H1 (cell line): ENCODE data around the gene KCNH8. TPM values are rescaled to one million over a fixed set of nuclear protein-coding genes. Genes with fewer than 3 reads are reported as not detected.

Source experiments
- CTCF ChIA-PET: fragments of 300-600 bp; sonication (Branson Sonifier 250); formaldehyde crosslinking; loops from one replicate; lab custom pipeline; 2021; ENCODE audit not compliant: partially characterized antibody; lab: Charles Lee
- POLR2A ChIA-PET: fragments of 300-600 bp; sonication (Branson Sonifier 250); formaldehyde crosslinking; loops from one replicate; lab custom pipeline; 2021; ENCODE audit warnings: inconsistent platforms; ENCODE audit not compliant: partially characterized antibody; lab: Charles Lee
- DNase-seq, 2 experiments: peaks; one replicate each; pipeline versions ENCODE4 v3.0.0 to v3.0.0-alpha.2; 2010 to 2022; ENCODE audit warnings: low spot score in 2 of 2, low read depth in 1 of 2, mixed read lengths in 1 of 2
- FAIRE-seq: peaks from 2 replicates; lab custom pipeline; 2011; peaks lifted over from hg19 to GRCh38; lab: Jason Lieb, UNC
- H2AFZ ChIP-seq: 2 replicates; pipeline ENCODE4 v1.8.1; 2012; ENCODE audit warnings: low read length, inconsistent platforms
- H2AK5ac ChIP-seq: 2 replicates; pipeline ENCODE4 v1.6.1; 2013; ENCODE audit warnings: low read depth, low read length
- H2BK120ac ChIP-seq: replicated peaks from 2 replicates; pipeline ENCODE3; 2013; ENCODE audit warnings: low read depth, low read length, inconsistent platforms
- H2BK12ac ChIP-seq: 2 replicates; pipeline ENCODE4 v1.6.1; 2013; ENCODE audit warnings: low read depth, low read length
- H2BK15ac ChIP-seq: 2 replicates; pipeline ENCODE4 v1.6.1; 2013; ENCODE audit warnings: low read length
- H2BK20ac ChIP-seq: 2 replicates; pipeline ENCODE4 v1.6.1; 2013; ENCODE audit warnings: low read length
- H2BK5ac ChIP-seq: 2 replicates; pipeline ENCODE4 v1.6.1; 2013; ENCODE audit warnings: low read depth, low read length
- H3K14ac ChIP-seq: 2 replicates; pipeline ENCODE4 v1.6.1; 2013; ENCODE audit warnings: inconsistent platforms; ENCODE audit not compliant: insufficient read length
- H3K18ac ChIP-seq: 2 replicates; pipeline ENCODE4 v1.6.1; 2013; ENCODE audit warnings: low read length; ENCODE audit errors: extremely low read depth
- H3K23ac ChIP-seq: 2 replicates; pipeline ENCODE4 v1.6.1; 2013; ENCODE audit warnings: inconsistent platforms; ENCODE audit not compliant: insufficient read length
- H3K23me2 ChIP-seq: 2 replicates; pipeline ENCODE4 v1.6.1; 2013; ENCODE audit warnings: low read depth, low read length
- H3K27ac ChIP-seq: 2 replicates; pipeline ENCODE4 v1.6.1; 2011; ENCODE audit warnings: low read depth, low read length, inconsistent platforms
- H3K27me3 ChIP-seq, 4 experiments: replicated peaks in 1 of 4; 1 replicate in 1 of 4; 2 replicates in 3 of 4; pipeline versions ENCODE4 v1.6.1 to v1.8.1; 2011 to 2013; ENCODE audit warnings: low read length in 3 of 4, mild to moderate bottlenecking in 3 of 4, inconsistent platforms in 2 of 4, mixed read lengths in 2 of 4, moderate library complexity in 1 of 4; ENCODE audit not compliant: control insufficient read depth in 3 of 4, insufficient read depth in 3 of 4; ENCODE audit errors: extremely low read depth in 1 of 4
- H3K36me3 ChIP-seq, 4 experiments: 2 replicates each; pipeline versions ENCODE4 v1.6.1 to v1.8.1; 2011 to 2013; ENCODE audit warnings: mild to moderate bottlenecking in 4 of 4, low read length in 3 of 4, moderate library complexity in 2 of 4, control low read depth in 1 of 4, inconsistent platforms in 1 of 4; ENCODE audit not compliant: insufficient read depth in 4 of 4, control insufficient read depth in 2 of 4
- H3K4ac ChIP-seq: replicated peaks from 2 replicates; pipeline ENCODE3; 2013; ENCODE audit warnings: low read length, low read depth, mixed read lengths, inconsistent platforms; ENCODE audit not compliant: insufficient read length
- H3K4me1 ChIP-seq, 4 experiments: replicated peaks in 1 of 4; 1 replicate in 1 of 4; 2 replicates in 3 of 4; pipeline versions ENCODE4 v1.6.1 to v1.8.1; 2011 to 2013; ENCODE audit warnings: low read length in 3 of 4, inconsistent platforms in 2 of 4, mixed read lengths in 1 of 4; ENCODE audit not compliant: insufficient read depth in 4 of 4, control insufficient read depth in 3 of 4
- H3K4me2 ChIP-seq, 2 experiments: 2 replicates each; pipeline versions ENCODE4 v1.6.1 to v1.8.1; 2011 to 2013; ENCODE audit warnings: low read depth in 2 of 2, low read length in 2 of 2, control low read depth in 1 of 2, inconsistent platforms in 1 of 2, mild to moderate bottlenecking in 1 of 2; ENCODE audit not compliant: insufficient read depth in 1 of 2
- H3K4me3 ChIP-seq, 4 experiments: fragments of 200-600, 300-600 bp in 1 of 4; sonication (generic), shearing (Covaris generic), sonication (Bioruptor Twin) in 1 of 4; 2 replicates each; pipeline versions ENCODE4 v1.5.1 to v1.8.1; 2011 to 2016; ENCODE audit warnings: low read length in 4 of 4, low read depth in 3 of 4, control low read depth in 2 of 4, inconsistent platforms in 2 of 4, mild to moderate bottlenecking in 2 of 4, mixed read lengths in 1 of 4, moderate library complexity in 1 of 4; ENCODE audit not compliant: insufficient read depth in 2 of 4; ENCODE audit errors: extremely low read depth in 1 of 4
- H3K56ac ChIP-seq: replicated peaks from 2 replicates; pipeline ENCODE3; 2013; ENCODE audit warnings: low read depth, mild to moderate bottlenecking, mixed read lengths, low read length, inconsistent platforms; ENCODE audit not compliant: insufficient read length
- H3K79me1 ChIP-seq: 2 replicates; pipeline ENCODE4 v1.6.1; 2013; ENCODE audit warnings: low read depth, low read length, control low read depth
- H3K79me2 ChIP-seq, 2 experiments: 2 replicates each; pipeline versions ENCODE4 v1.6.1 to v1.8.1; 2012 to 2013; ENCODE audit warnings: low read length in 2 of 2, mild to moderate bottlenecking in 2 of 2, inconsistent platforms in 1 of 2; ENCODE audit not compliant: insufficient read depth in 2 of 2, control insufficient read depth in 1 of 2
- H3K9ac ChIP-seq, 4 experiments: replicated peaks in 1 of 4; 1 replicate in 1 of 4; 2 replicates in 3 of 4; pipeline versions ENCODE4 v1.6.1 to v1.8.1; 2011 to 2013; ENCODE audit warnings: low read depth in 3 of 4, low read length in 3 of 4, control low read depth in 2 of 4, mild to moderate bottlenecking in 2 of 4, moderate library complexity in 2 of 4, inconsistent platforms in 1 of 4; ENCODE audit errors: extremely low read depth in 1 of 4
- H3K9me3 ChIP-seq, 2 experiments: 2 replicates each; pipeline versions ENCODE4 v1.6.1 to v1.8.1; 2012 to 2013; ENCODE audit warnings: mild to moderate bottlenecking in 2 of 2, moderate library complexity in 2 of 2, control low read depth in 1 of 2, inconsistent platforms in 1 of 2, low read depth in 1 of 2, low read length in 1 of 2, mixed read lengths in 1 of 2; ENCODE audit not compliant: insufficient read depth in 2 of 2
- H4K20me1 ChIP-seq, 2 experiments: replicated peaks in 1 of 2; 2 replicates each; pipeline versions ENCODE3 to v1.8.1; 2011 to 2013; ENCODE audit warnings: inconsistent platforms in 2 of 2, low read length in 2 of 2, mild to moderate bottlenecking in 1 of 2; ENCODE audit not compliant: insufficient read depth in 2 of 2, control insufficient read depth in 1 of 2
- H4K5ac ChIP-seq: 2 replicates; pipeline ENCODE4 v1.6.1; 2013; ENCODE audit warnings: low read length, low read depth, mixed read lengths, inconsistent platforms; ENCODE audit not compliant: insufficient read length
- H4K8ac ChIP-seq: 2 replicates; pipeline ENCODE4 v1.8.0; 2013; ENCODE audit warnings: mild to moderate bottlenecking, moderate library complexity, low read length, inconsistent platforms; ENCODE audit not compliant: insufficient read depth; ENCODE audit errors: extremely low read depth
- H4K91ac ChIP-seq: replicated peaks from 2 replicates; pipeline ENCODE3; 2013; ENCODE audit warnings: low read length, mixed read lengths, inconsistent platforms; ENCODE audit not compliant: insufficient read length
- CEBPB ChIP-seq: IDR thresholded peaks from 2 replicates; pipeline ENCODE4 v1.6.1; 2012; ENCODE audit warnings: low read depth, low read length
- E2F6 ChIP-seq: IDR thresholded peaks from 2 replicates; pipeline ENCODE4 v1.6.1; 2012; ENCODE audit warnings: inconsistent platforms
- EGR1 ChIP-seq: IDR thresholded peaks from 2 replicates; pipeline ENCODE4 v1.6.1; 2011; ENCODE audit warnings: low read depth, low read length, borderline replicate concordance
- EP300 ChIP-seq, 2 experiments: IDR thresholded peaks; 1 replicate in 1 of 2; 2 replicates in 1 of 2; pipeline ENCODE4 v1.6.1; 2011 to 2012; ENCODE audit warnings: low read depth in 2 of 2, low read length in 2 of 2, mild to moderate bottlenecking in 2 of 2, borderline replicate concordance in 1 of 2, inconsistent platforms in 1 of 2, moderate library complexity in 1 of 2
- HDAC6 ChIP-seq: IDR thresholded peaks from one replicate; pipeline ENCODE4 v1.7.1; 2012; ENCODE audit warnings: low read depth, mild to moderate bottlenecking, inconsistent platforms, low read length, moderate library complexity
- KDM1A ChIP-seq: fragments of 200-600, 300-600 bp; sonication (generic); IDR thresholded peaks from 2 replicates; pipeline ENCODE4 v1.7.1; 2016; ENCODE audit warnings: mild to moderate bottlenecking, low read length, borderline replicate concordance
- KDM4A ChIP-seq: IDR thresholded peaks from one replicate; pipeline ENCODE4 v1.7.1; 2012; ENCODE audit warnings: low read depth, mild to moderate bottlenecking, moderate library complexity, low read length, inconsistent platforms; ENCODE audit not compliant: severe bottlenecking
- POLR2A ChIP-seq, 2 experiments: IDR thresholded peaks; 1 replicate in 1 of 2; 2 replicates in 1 of 2; pipeline ENCODE4 v1.6.1; 2011; ENCODE audit warnings: low read depth in 2 of 2, low read length in 2 of 2, mild to moderate bottlenecking in 2 of 2; ENCODE audit errors: control extremely low read depth in 1 of 2
- RAD21 ChIP-seq, 2 experiments: IDR thresholded peaks in 1 of 2; conservative IDR thresholded peaks in 1 of 2; 2 replicates each; pipeline ENCODE4 v1.6.1; 2011; ENCODE audit warnings: low read depth in 2 of 2, low read length in 2 of 2, improper control_type of control experiment in 1 of 2, inconsistent platforms in 1 of 2, mild to moderate bottlenecking in 1 of 2, moderate library complexity in 1 of 2
- SP1 ChIP-seq: IDR thresholded peaks from 2 replicates; pipeline ENCODE4 v1.6.1; 2011; ENCODE audit warnings: low read depth, low read length
- SP4 ChIP-seq: IDR thresholded peaks from 2 replicates; pipeline ENCODE4 v1.6.1; 2012; ENCODE audit warnings: low read length, inconsistent platforms
- SUZ12 ChIP-seq: fragments of 200-600 bp; sonication (generic); IDR thresholded peaks from 2 replicates; pipeline ENCODE4 v1.6.1; 2012; ENCODE audit warnings: mild to moderate bottlenecking, inconsistent platforms, low read length, moderate library complexity, mixed read lengths
- YY1 ChIP-seq: IDR thresholded peaks from 2 replicates; pipeline ENCODE4 v1.6.1; 2011; ENCODE audit warnings: low read depth, mild to moderate bottlenecking, low read length
- WGBS, 2 experiments: shearing (Covaris generic) in 1 of 2; methylation state at CpG; one replicate each; pipeline versions ENCODE4 v1.1.6 to v1.1.7; 2013 to 2015; ENCODE audit warnings: low lambda C conversion rate in 2 of 2, mixed read lengths in 2 of 2, inconsistent platforms in 1 of 2, low coverage in 1 of 2, missing lambda C conversion rate in 1 of 2; ENCODE audit not compliant: insufficient replicate concordance in 2 of 2, insufficient coverage in 1 of 2, insufficient read length in 1 of 2; ENCODE audit errors: extremely low coverage in 1 of 2, missing lambda C conversion rate in 1 of 2; 5-methylcytosine and 5-hydroxymethylcytosine counted together
- polyA plus RNA-seq, 7 experiments: library from polyadenylated mRNA; depleted of rRNA in 3 of 7; stranded (reverse) in 5 of 7; unstranded in 2 of 7; fragments of >200 nt in 5 of 7; fragments of 200-250 nt in 2 of 7; gene quantifications; 1 replicate in 5 of 7; 2 replicates in 1 of 7; 4 replicates in 1 of 7; pipeline versions ENCODE4 v1.2.1 to v1.2.3, GENCODE V29; 2011 to 2013; ENCODE audit warnings: missing spikeins in 2 of 7, mixed read lengths in 2 of 7
- total RNA-seq: library from RNA; stranded (reverse); fragmentation: NEBNext Ultra II Directional; extraction: Animal tissue kit (Norgen Biotek cat#: 25700); gene quantifications from 2 replicates; pipeline ENCODE4 v1.2.1, GENCODE V29; 2021

KCNH8 gene
- total and polyA plus RNA-seq, 2 of the 8 experiments (the other 6 are each of a cell fraction or from before 2014, with no cell fraction given), result 2.2 to 2.4 TPM

- Histone ChIP-seq H2BK12ac (no peak overlapping the region), H2BK15ac (no peak overlapping the region), H4K20me1 (no peaks in the 10 kb centered on the region), H3K27ac (no peak overlapping the region), H3K79me2 (no peaks in the 10 kb centered on the region), H2BK20ac (no peak overlapping the region), H2BK120ac (no peak overlapping the region), H3K56ac (no peak overlapping the region), H3K27me3 (no peaks in the 10 kb centered on the region), H3K9me3 (no peaks in the 10 kb centered on the region), H3K9ac (no peak overlapping the region), H3K36me3 (no peaks in the 10 kb centered on the region), H4K91ac (no peak overlapping the region), H3K4me2 (no peak overlapping the region), H3K4me3 (no peak overlapping the region), H3K23me2 (no peaks in the 10 kb centered on the region), H3K23ac (no peak overlapping the region), H2BK5ac (no peak overlapping the region), H2AK5ac (no peak overlapping the region), H2AFZ (no peak overlapping the region), H3K4ac (no peak overlapping the region), H3K14ac (no peak overlapping the region), H4K5ac (no peak overlapping the region), H3K18ac (no peak overlapping the region), H4K8ac (no peak overlapping the region), H3K4me1 (no peaks in the 10 kb centered on the region), H3K79me1 (no peaks in the 10 kb centered on the region)
- FAIRE-seq, result no peak
- no peak for DNase-seq
- ChIA-PET POLR2A (no interaction called here), CTCF (interaction anchor here (1.1 to 1.5 kb wide), 2 partner anchors 199 kb away, joined by 4 to 7 read pairs; no protein-coding TSS in a partner anchor)
- 97% methylated on average over 2 of the region's 2 CpGs; no CpG with 5 or more reads in 1 of the 2 experiments for WGBS, 2 experiments
- TF ChIP-seq CEBPB (no peak), EGR1 (no peak), RAD21 (IDR thresholded peaks at IDR 0.05 in 1 of 2, conservative IDR thresholded peaks at IDR 0.05 in 1 of 2; ENCODE audit: low read depth in 2 of 2, low read length in 2 of 2) (no peak), SUZ12 (no peak), E2F6 (no peak), SP1 (no peak), EP300 (IDR thresholded peaks at IDR 0.05; ENCODE audit: borderline replicate concordance in 1 of 2, low read depth in 2 of 2, low read length in 2 of 2) (no peak), KDM4A (no peak), KDM1A (no peak), SP4 (no peak), HDAC6 (no peak), POLR2A (IDR thresholded peaks at IDR 0.05; ENCODE audit: control extremely low read depth in 1 of 2, low read depth in 2 of 2, low read length in 2 of 2) (no peak), YY1 (no peak)
These were observed 399.6 kb downstream of the KCNH8 start for GRCh38 chr3:19547665-19548464.
